Stimulated activated CD8-positive, alpha-beta memory T cell treated with anti-CD3 and anti-CD28 coated beads, Interleukin-4, amount 100 ng/mL, for 4 hours (primary cell): Measurements from ENCODE around the gene SORD.
"Not testable (repeated sequence)": the region's sequence is repeated elsewhere in the genome, so short reads cannot be mapped to it uniquely, and the experiment has no call there.

Experiments
- DNase-seq, 2 donors: peaks; one replicate each; pipeline ENCODE4 v3.0.0-alpha.2; 2020; ENCODE audit warnings: low read depth in 2 of 2, low spot score in 1 of 2

The SORD gene

DNA sequence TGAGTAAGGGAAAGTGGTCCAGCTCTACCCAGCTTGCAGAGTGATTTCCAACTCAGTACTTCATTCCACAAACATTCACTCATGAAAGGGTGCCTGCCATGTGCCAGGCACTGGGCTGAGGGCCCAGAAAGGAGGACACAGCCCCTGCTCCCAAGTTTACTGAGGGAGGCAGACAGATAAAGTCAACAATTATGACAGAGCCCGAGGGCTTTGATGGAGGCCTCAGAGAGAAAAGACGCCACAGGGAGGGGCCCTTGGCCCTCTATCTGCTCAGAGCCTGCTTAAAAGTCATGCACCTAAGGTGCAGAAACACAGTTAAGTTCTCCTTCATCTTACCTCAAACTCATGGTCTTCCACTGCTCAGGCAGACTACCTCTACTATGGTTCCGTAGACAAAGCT is 1.7 kb downstream of the SORD start:
- DNase-seq: not testable (repeated sequence)

DNA sequence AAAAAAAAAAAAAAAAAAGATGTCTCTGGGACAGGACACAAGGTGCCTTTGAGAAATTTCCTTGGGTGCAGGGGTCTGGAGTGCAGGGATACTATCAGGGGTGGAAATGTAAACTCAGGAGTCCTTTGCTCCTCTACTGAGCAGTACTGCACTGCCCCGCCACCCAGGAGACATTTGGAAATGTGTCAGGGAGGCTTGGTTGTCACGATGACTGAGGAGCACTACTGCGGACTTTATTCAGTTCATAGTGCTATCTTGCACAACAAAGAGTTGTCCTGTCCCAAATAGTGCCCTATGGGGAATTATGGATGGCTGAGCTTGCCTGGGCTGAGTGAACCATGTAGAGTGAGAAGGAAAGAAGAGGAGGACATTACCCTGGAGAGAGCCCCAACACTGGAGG is 2.6 kb downstream of the SORD start:
- DNase-seq: not testable (repeated sequence)

DNA sequence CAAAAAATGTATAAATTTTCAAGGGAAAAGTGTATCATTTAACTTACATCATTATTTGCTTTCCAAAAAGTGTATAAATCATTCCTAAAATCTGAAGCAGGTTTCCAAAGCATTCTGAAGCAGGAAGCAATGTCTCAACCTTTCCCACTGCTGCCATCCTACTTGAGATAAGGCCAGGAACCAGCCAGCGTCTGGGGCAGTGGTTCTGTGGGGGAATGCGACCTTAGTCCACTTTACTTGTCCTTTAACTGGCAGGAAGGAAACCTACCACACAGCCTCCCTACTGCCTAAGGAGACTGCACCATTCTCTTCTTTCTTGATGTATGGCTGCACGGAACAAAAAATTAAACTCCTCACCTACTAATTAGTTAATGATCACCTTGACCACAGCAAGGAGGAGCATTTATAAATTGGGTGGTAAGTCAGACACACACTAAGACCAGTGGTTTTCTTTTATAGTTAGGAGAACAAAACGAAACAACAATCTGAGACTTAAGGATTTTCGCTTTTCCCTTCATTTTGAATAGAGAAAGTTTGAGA is 3.7 kb downstream of the SORD start:
- DNase-seq: no peak

DNA sequence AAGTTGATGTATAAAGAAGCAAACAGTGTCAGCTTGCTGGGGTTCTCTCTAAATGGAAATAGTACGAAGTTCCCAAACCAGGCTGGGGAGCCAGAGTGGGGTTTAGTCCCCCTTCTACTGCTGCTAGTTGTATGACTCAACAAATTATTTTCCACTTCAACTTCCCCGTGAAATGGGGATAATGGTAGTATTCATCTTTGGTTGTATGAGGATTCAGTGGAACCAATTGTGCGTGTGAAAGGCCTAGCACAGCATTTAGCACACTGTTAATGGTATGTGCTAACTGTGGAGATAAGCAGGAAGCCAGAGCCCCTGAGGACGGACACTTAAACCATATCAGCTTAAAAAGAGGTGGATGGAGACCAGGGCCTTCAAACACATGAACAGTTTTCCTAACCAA is 4.2 kb downstream of the SORD start:
- DNase-seq: no peak

DNA sequence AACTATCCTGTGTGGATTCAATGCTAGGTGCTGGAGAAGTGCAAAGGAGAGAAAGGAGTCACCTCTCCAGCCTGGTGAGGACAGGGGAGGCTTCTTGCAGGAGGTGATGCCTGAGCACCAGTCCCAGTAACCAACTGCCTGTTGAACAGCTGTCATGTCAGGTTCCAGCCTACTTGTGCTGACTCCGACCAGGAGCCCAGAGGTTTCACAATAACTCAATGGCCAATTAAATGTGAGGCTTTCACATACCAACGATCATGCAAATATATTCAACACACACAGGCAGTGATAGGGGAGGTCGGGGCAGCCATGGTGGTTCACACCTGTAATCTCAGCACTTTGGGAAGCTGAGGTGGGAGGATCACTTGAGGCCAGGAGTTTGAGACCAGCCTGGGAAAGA is 7.7 kb downstream of the SORD start:
- DNase-seq: no peak

DNA sequence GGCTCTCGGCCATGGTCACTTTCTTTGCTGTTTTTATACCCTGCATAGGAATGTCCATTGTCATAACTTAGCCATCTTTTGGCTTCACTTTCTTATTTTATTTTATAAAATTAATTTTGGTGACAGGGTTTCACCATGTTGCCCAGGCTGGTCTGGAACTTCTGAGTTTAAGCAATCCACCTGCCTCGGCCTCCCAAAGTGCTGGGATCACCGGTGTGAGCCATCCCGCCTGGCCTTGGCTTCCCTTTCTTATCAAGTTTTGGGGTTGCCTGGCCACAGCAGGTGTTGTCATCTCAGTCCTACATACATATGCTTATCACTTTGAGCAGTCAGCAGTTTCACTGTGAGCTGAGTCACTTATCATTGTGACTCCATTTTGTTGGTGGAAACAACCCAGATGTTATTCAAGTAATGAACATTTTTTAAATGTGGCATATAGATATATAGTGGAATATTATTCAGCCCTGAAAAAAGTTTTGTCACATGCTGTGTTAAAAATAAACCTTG is 8.6 kb downstream of the SORD start:
- DNase-seq: not testable (repeated sequence)

DNA sequence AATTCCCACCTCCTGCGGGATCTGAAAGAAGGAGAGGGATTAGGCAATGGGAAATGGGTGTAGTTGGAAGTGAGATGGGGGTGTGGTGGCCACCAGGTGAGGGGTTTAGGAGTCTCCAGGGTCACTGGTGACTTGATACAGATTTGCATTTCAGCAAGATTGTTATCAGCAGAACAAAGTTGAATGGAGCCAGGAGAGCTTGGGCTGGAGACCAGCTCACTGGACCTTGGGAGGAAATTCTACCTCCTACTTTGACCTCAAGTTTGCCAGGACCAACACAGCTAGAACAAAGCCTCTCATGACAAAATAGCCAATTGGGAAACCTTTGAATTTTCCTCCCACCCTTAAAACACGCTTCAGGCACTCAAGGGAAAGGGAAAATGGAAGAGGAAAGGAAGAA is 9.5 kb downstream of the SORD start:
- not testable (repeated sequence) for DNase-seq

DNA sequence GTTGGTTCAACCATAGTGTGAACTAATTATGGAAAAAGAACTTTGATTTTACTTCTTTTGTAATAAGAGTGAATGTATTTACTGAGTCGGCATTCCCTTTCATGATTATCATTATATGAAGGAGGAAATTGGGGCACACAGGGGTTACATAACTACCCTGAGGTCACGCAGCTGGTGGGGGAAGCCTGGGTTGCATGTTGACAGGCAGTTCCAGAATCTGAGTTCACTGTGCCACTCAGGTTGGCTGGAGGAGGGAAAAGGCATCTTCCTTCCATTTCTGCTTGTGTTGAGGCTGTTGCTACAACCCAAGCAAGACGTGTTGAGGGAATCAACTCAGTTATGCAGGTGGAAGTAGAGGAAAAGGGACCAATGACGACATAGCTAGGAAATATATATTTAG is 11.1 kb downstream of the SORD start:
- DNase-seq: not testable (repeated sequence)

DNA sequence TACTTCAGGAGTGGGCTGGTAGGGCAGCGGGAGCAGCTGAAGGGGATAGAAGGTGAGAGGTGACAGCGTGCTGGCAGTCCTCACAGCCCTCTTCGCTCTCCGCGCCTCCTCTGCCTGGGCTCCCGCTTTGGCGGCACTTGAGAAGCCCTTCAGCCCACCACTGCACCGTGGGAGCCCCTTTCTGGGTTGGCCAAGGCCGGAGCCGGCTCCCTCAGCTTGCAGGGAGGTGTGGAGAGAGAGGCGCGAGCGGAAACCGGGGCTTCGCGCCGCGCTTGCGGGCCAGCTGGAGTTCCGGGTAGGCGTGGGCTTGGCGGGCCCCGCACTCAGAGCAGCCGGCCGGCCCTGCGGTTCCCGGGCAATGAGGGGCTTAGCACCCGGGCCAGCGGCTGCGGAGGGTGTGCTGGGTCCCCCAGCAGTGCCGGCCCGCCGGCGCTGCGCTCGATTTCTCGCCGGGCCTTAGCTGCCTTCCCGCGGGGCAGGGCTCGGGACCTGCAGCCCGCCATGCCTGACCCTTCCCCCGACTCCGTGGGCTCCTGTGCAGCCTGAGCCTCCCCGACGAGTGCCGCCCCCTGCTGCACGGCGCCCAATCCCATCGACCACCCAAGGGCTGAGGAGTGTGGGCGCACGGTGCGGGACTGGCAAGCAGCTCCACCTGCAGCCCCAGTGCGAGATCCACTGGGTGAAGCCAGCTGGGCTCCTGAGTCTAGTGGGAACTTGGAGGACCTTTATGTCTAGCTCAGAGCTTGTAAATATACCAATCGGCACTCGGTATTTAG is 11.8 kb downstream of the SORD start:
- DNase-seq: not testable (repeated sequence)

DNA sequence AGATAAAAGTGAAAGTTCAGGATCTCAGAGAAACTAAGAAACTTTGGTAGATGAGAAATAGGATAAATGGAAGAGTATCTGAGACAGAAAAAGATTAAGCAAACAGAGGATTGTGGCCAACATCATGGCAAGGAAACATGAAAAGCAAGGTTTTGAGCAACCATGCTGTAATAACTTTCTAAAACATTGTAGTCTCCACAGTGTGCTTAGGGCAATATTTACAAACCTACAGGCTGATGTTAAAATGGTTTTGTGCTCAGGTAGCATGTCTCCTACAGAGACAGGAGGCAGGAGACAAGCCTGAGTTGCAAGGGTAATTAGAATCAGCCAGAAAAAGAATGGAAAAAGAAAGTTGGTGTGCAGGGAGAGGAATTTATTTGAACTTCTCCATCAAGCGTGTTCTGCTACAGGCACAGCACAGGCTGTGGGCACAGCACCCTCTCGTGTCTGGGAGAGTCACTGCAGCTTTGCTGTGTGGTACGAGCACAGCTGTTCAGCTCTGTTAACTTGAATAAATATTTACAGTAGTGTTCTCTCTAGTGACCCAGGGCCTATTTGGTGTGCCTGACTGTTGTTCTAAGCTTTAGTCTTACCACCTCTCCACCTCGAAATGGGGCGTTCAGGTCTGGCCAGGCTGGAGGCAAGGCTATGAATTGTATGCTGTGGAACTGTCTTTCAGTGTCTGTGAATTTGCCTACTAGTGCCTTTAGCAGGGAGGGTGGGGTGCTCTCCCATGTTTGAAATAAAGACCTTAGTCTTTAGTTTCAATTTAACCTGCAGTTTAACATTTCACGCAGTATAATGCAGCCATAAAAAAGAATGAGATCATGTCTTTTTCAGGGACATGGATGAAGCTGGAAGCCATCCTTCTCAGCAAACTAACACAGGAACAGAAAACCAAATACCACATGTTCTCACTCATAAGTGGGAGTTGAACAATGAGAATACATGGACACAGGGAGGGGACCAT is 14.1 kb downstream of the SORD start:
- peak; percentile 29 to 38 for DNase-seq

DNA sequence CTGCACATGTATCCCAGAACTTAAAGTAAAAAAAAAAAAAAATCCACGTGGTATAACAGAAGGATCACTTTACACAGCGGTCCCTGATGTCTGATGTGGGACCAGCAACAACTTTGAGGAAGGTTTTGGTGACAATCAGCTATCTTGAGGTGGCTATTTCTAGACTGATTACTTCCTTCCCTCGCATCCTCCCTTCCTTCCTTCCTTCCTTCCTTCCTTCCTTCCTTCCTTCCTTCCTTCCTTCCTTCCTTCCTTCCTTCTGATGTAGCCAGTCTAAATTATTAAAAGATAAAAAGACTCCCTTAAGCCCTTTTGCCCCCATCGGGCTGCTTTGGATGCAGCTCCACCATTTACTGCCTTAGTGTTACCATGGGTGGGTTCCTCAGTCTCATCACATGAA is 14.9 kb downstream of the SORD start:
- DNase-seq: no peak

DNA sequence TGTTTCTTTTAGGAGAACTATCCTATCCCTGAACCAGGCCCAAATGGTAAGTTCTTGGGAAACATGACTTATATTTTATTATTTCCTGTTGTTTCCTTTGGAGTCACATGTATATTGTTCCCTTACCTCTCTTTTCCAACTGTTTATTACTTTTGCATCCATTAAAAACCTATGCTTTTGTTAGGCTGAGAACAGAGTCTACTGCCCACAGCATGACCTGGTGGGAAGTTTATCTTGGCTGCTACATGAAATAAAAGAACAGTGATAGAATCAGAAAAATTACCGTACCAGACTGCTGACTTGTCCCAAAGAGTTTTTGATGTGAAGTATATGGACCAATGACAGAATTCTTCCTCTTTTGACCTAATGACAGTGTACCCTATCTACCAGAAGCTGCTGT is 17.4 kb downstream of the SORD start:
- not testable (repeated sequence) for DNase-seq

DNA sequence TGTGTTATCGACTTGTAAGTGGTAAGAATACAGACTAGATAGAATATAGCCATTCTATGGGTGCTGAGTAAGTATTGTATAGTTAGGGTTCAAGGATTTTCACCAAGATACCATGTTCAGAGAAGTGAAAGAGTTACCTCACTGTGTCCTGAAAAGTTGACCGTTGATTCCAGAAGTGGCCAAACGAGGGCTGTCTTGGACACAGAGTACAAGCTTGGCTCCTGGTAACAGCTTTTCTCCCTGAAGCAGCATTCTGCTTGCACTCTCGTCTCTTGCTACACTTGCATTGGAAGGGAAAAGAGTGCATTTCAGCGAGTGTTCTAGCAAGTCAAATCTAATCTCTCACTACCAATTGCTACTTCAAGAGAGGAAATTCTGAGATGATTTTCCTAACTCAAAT is 18.5 kb downstream of the SORD start:
- DNase-seq: not testable (repeated sequence)

DNA sequence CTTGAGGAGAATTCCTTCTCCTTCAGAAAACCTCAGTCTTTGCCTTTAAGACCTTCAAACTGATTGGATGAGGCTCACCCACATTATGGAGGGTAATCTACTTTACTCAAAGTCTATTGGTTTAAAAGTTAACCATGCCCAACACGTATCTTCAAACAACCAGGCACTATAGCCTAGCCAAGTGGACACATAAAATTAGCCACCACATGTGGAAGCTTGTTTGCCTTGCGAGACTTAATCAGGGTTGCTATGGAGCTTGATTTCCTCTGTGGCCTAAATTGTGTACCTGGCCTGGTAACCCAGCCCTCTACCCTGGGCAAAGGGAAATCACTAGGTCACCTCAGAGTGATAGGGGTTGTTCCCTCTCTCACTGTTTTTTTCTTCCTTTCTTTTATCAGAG is 19.9 kb downstream of the SORD start:
- DNase-seq: not testable (repeated sequence)

DNA sequence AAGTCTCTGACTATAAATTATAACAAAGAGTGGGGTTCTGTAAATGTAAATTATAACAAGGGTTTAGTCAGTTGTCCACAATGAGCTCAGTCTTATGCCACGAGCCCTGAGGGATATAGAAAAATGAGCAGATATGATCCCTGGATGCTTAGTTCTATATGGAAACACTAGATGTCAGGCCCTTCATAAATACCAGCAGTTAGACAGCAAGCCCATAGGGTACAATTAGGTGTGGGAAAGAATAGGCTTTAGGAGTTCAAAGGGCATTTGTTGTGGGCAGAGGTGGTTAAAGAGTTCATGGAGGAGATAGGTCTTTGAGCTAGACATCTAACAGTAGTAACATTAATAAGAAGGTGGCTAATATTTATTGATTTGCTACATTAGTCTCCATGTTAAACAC is 21.3 kb downstream of the SORD start:
- DNase-seq: not testable (repeated sequence)

DNA sequence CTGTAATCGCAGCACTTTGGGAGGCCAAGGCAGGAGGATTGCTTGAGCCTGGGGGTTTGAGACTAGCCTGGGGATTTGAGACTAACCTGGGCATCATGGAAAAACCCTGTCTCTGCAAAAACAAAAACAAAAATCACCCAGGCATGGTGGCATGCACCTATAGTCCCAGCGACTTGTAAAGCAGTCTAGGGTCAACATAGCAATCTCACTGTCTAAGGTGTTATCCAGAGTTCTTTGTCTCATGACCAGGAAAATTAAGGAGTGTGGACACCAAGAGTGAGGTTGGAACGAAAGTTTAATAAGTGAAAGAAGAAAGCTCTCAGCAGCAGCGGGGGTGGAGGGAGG is 25.4 kb downstream of the SORD start:
- not testable (repeated sequence) for DNase-seq

DNA sequence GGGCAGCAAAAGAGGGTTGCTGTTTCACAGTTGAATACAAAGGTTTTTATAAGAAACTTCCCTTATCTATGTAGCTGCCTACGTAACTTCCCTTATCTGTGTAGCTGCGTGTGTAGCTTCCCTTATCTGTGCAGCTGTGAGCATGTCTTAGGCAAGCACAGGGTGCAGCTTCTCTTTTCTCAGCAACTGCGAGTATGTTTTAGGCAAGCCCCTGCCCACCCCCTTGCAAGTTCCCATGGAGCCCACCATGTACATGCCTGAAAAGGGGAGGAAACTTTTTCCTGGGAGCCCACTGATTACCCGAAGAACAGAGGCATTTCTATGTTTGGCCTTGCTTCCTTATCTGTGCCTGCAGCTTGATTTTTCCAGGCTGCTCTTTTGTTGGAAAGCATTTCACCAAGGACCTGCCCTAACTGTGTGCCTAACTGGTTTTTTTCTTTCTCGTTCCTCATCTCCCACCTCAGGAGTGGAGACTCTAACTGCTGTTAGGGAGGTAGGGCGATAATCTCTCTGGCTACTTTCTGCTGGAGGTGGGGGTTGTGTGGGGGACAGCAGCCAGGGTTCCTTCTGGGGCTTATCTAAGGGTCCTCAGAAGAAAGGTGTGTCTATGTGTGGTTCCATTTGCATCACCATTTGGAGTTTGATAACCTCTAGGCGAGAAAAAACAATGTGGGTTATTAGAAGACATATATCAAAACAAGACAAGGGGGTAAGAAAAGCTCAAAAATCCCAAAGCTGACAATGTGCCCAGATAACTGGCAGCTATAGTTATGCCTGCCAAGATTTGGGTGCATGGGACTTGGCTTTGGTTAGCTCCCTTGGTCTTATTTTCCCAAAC is 26.0 kb downstream of the SORD start:
- DNase-seq: no peak

DNA sequence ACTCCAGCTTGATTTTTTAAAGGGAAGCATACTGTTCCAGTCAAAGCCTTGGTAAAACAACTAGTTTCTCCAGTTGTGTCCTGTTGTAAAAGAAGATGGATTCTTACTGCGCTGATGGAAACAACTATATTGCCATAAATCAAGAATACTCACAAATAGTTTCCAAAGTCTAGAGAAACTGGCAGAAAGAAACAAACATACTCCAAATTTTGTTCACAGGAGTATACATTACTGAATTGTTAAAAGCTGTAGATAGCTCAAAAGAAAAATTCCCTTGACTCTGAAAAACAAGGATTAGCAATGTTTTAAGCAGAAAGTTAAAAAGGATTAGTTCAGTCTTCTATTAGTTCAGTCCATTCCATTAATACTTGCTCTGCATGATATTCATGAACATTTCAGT is 27.6 kb downstream of the SORD start:
- DNase-seq: no peak

DNA sequence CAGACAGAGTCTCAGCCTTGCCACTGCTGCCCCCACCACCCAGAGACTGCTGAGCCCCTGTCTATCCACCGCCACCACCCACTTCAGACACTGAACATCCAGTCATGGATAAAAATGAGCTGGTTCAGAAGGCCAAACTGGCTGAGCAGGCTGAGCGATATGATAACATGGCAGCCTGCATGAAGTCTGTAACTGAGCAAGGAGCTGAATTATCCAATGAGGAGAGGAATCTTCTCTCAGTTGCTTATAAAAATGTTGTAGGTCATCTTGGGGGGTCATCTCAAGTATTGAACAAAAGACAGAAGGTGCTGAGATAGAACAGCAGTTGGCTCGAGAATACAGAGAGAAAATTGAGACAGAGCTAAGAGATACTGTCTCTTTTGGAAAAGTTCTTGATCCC is 29.7 kb downstream of the SORD start:
- not testable (repeated sequence) for DNase-seq

DNA sequence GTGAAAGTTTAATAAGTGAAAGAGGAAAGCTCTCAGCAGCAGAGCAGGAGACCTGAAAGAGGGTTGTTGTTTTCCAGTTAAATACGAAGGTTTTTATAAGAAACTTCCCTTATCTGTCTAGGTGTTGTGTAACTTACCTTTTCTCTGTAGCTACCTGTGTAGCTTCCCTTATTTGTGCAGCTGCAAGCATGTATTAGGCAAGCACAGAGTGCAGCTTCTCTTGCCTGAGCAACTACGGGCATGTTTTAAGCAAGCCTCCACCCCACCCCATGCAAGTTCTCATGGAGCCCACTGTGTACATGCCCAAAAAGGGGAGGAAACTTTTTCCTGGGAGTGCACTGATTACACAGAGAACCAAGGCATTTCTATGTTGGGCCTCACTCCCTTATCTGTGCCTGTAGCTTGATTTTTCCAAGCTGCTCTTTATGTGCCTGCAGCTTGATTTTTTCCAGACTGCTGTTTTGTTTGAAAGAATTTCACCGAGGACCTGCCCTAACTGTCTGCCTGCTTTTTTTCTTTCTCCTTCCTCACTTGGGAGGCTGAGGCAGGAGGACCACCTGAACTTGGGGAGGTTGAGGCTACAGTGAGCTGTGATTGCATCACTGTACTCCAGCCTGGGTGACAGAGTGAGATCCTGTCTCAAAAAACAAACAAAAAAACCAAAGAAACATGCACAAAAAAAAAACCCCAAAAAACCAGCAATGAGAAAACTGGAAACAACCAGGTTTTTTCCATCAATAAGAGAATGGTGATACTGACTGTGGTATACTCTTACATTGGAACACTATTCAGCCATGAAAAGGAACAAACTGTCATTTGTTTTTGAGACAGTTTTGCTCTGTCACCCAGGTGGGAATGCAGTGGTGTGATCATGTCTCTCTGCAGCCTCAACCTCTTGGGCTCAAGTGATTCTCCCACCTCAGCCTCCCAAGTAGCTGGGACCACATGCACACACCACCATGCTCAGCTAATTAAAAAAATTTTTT is 36.0 kb downstream of the SORD start:
- not testable (repeated sequence) for DNase-seq
